Activated naive CD4-positive, alpha-beta T cell treated with anti-CD3 and anti-CD28 coated beads, Interleukin-2, amount 10 ng/mL, durations not matched to agents 7 days and 5 days (primary cell): ENCODE results near the gene GNAS.
"Not testable (repeated sequence)": the region's sequence is repeated elsewhere in the genome, so short reads cannot be mapped to it uniquely, and the experiment has no call there.

Source experiments
- CTCF ChIA-PET: fragments of 350-600 bp; sonication (Branson Sonifier 250); formaldehyde crosslinking; loops from one replicate; lab custom pipeline; 2021; ENCODE audit warnings: antibody characterized with exemption; lab: Charles Lee
- DNase-seq: peaks from one replicate; pipeline ENCODE4 v3.0.0-alpha.2; 2020
- H3K27ac Mint-ChIP-seq: one replicate; pipeline ENCODE4 v1.8.0; 2021; ENCODE audit warnings: mild to moderate bottlenecking, moderate library complexity, mixed read lengths
- H3K27me3 Mint-ChIP-seq: one replicate; pipeline ENCODE4 v1.8.0; 2021; ENCODE audit warnings: mild to moderate bottlenecking, mixed read lengths
- H3K36me3 Mint-ChIP-seq: one replicate; pipeline ENCODE4 v1.8.0; 2021; ENCODE audit warnings: mixed read lengths
- H3K4me1 Mint-ChIP-seq: one replicate; pipeline ENCODE4 v1.8.0; 2021; ENCODE audit warnings: mixed read lengths
- H3K4me3 Mint-ChIP-seq: one replicate; pipeline ENCODE4 v1.8.0; 2021; ENCODE audit warnings: mild to moderate bottlenecking, moderate library complexity, mixed read lengths
- H3K9me3 Mint-ChIP-seq: one replicate; pipeline ENCODE4 v1.8.0; 2021; ENCODE audit warnings: mixed read lengths

GNAS gene

GRCh38 chr20:58819921-58820320 is 32.6 kb upstream of the GNAS start:
- Mint-ChIP-seq H3K27ac (no peak overlapping the region), H3K4me1 (peaks cover 5% of the 10 kb centered on the region), H3K27me3 (peaks cover 30% of the 10 kb centered on the region), H3K9me3 (no peaks in the 10 kb centered on the region), H3K4me3 (no peak overlapping the region), H3K36me3 (no peaks in the 10 kb centered on the region)
- DNase-seq, result no peak
- CTCF ChIA-PET, result no interaction called here

- peaks cover 25% of the 10 kb centered on the region for H3K27me3 Mint-ChIP-seq
- CTCF ChIA-PET, result interaction anchor here (1.0 kb wide), 1 partner anchor 14 kb away, joined by 3 read pairs; no protein-coding TSS in a partner anchor
- not testable (repeated sequence) for H3K9me3 Mint-ChIP-seq, H3K4me1 Mint-ChIP-seq, H3K36me3 Mint-ChIP-seq, H3K27ac Mint-ChIP-seq, H3K4me3 Mint-ChIP-seq, DNase-seq
Measured at GRCh38 chr20:58820515-58820914, 32.0 kb upstream of the GNAS start.

DNA sequence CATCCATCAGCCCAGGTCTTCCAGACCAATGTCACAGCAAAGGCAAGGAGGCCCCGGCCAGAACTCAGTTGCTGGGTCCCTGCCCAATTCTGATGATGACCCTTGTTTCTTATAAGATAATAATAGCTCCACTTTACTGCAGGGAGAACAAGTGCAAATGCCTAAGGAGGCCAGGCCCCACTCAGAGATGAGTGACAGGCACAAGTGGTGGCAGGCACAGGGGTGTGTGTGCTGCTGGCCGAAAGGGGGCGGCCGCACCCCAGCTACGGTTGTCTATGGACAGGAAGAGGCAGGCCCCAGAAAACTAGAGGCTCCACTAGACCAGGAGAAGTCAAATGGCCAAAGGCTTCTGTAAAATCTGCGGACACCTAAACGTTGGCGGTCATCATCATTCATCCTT is 30.4 kb upstream of the GNAS start:
- Mint-ChIP-seq H3K4me1 (peaks cover 5% of the 10 kb centered on the region), H3K4me3 (no peak overlapping the region), H3K36me3 (no peaks in the 10 kb centered on the region), H3K27ac (no peak overlapping the region), H3K9me3 (no peaks in the 10 kb centered on the region), H3K27me3 (peaks cover 17% of the 10 kb centered on the region)
- CTCF ChIA-PET, result no interaction called here
- no peak for DNase-seq

GRCh38 chr20:58822748-58823730 is 29.5 kb upstream of the GNAS start:
- no peak for DNase-seq
- Mint-ChIP-seq H3K36me3 (no peaks in the 10 kb centered on the region), H3K9me3 (no peaks in the 10 kb centered on the region), H3K27ac (peak overlapping the region; percentile 33), H3K27me3 (peaks cover 12% of the 10 kb centered on the region), H3K4me1 (peaks cover 5% of the 10 kb centered on the region), H3K4me3 (no peak overlapping the region)
- CTCF ChIA-PET, result no interaction called here

DNA sequence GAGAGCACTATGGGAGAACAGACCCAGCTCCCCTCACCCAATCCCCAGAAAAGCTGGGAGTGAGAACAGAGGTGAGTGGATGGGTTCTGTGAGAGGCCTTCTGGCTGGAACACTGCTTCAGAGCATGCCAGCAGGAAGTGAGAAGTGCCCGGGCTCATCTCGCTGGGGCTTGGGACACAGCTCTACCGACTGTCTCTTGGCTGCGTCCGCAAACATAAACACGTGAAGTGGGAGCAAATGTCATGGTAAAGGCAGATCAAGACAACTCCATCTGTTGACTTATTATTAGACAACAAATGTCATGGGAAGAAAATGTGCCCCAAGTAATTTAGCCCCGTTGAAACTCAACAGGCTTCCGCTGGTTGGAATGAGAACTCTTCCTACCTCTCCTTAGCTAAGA is 27.7 kb upstream of the GNAS start:
- no peaks in the 10 kb centered on the region for H3K4me1 Mint-ChIP-seq
- H3K27me3 Mint-ChIP-seq, result peaks cover 5% of the 10 kb centered on the region
- H3K27ac Mint-ChIP-seq, result no peak overlapping the region
- no peaks in the 10 kb centered on the region for H3K9me3 Mint-ChIP-seq
- H3K4me3 Mint-ChIP-seq, result no peak overlapping the region
- CTCF ChIA-PET, result no interaction called here
- no peak for DNase-seq
- H3K36me3 Mint-ChIP-seq, result peaks cover 4% of the 10 kb centered on the region

GRCh38 chr20:58825450-58825849 is 27.1 kb upstream of the GNAS start:
- no peak overlapping the region for H3K27ac Mint-ChIP-seq
- H3K36me3 Mint-ChIP-seq, result peaks cover 4% of the 10 kb centered on the region
- no peak overlapping the region for H3K4me3 Mint-ChIP-seq
- no peaks in the 10 kb centered on the region for H3K9me3 Mint-ChIP-seq
- no peak for DNase-seq
- H3K4me1 Mint-ChIP-seq, result no peaks in the 10 kb centered on the region
- H3K27me3 Mint-ChIP-seq, result peaks cover 5% of the 10 kb centered on the region
- CTCF ChIA-PET, result no interaction called here

DNA sequence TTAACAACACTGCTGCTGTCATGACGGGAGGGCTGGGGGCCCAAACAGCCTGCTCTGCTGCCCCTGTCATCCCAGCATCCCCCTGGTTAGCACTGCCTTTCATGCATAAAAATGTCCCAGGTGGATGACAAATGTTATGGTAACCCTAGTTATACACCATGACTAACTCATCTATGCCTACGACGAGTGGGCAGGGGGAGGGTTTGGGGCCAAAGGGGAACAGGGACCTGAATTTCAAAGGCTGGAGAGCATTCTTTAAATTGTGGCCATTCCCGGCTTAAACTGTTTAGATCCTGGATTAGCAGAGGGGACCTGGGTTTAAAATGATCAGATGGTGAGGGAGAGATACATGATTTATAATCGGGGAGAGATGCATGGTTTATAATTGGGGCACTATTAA is 26.2 kb upstream of the GNAS start:
- CTCF ChIA-PET, result no interaction called here
- Mint-ChIP-seq H3K36me3 (peaks cover 7% of the 10 kb centered on the region), H3K27ac (no peak overlapping the region), H3K9me3 (peaks cover 4% of the 10 kb centered on the region), H3K27me3 (peaks cover under 1% of the 10 kb centered on the region), H3K4me1 (no peaks in the 10 kb centered on the region), H3K4me3 (no peak overlapping the region)
- DNase-seq, result no peak

- Mint-ChIP-seq H3K27ac (no peak overlapping the region), H3K4me3 (no peak overlapping the region), H3K36me3 (peaks cover 7% of the 10 kb centered on the region), H3K9me3 (peaks cover 4% of the 10 kb centered on the region), H3K4me1 (no peaks in the 10 kb centered on the region), H3K27me3 (peaks cover 12% of the 10 kb centered on the region)
- no peak for DNase-seq
- CTCF ChIA-PET, result interaction anchor here (1.7 kb wide), 1 partner anchor 180 kb away, joined by 3 read pairs; no protein-coding TSS in a partner anchor
Measured at GRCh38 chr20:58828136-58828535, 24.4 kb upstream of the GNAS start.

- H3K27me3 Mint-ChIP-seq, result peaks cover 17% of the 10 kb centered on the region
- not testable (repeated sequence) for H3K9me3 Mint-ChIP-seq, DNase-seq, H3K4me1 Mint-ChIP-seq, H3K36me3 Mint-ChIP-seq, H3K4me3 Mint-ChIP-seq, H3K27ac Mint-ChIP-seq
- CTCF ChIA-PET, result interaction anchor here (0.5 to 1.7 kb wide), 2 partner anchors 181 to 270 kb away, joined by 3 read pairs; no protein-coding TSS in a partner anchor
Measured at GRCh38 chr20:58828804-58829203, 23.7 kb upstream of the GNAS start.

- Mint-ChIP-seq H3K27ac (no peak overlapping the region), H3K9me3 (peaks cover 4% of the 10 kb centered on the region), H3K4me3 (no peak overlapping the region), H3K36me3 (peaks cover 8% of the 10 kb centered on the region), H3K4me1 (no peaks in the 10 kb centered on the region), H3K27me3 (peaks cover 24% of the 10 kb centered on the region)
- CTCF ChIA-PET, result interaction anchor here (0.5 to 1.7 kb wide), 2 partner anchors 182 to 270 kb away, joined by 3 read pairs; no protein-coding TSS in a partner anchor
- DNase-seq, result no peak
Measured at GRCh38 chr20:58829531-58829941, 23.0 kb upstream of the GNAS start.

DNA sequence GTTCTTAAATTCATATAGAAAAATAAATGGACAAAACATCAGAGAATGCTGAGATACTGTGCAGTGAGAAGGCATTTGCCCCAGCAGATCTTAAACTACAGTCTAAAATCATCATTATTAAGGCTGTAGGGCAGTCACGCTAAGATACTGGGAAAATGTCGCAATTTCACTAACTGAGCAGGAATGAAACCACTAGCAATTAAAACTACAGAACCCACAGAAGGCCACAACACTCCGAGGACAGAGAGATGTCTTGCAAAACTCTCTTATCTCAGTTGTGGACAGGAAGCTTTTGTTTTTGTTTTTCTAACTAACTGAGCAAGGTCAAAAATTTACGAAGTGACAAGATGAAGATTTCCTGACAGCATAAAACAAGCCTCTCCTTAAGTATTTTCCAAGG is 20.1 kb upstream of the GNAS start:
- Mint-ChIP-seq H3K27me3 (peaks cover 35% of the 10 kb centered on the region), H3K27ac (no peak overlapping the region), H3K36me3 (peaks cover 8% of the 10 kb centered on the region), H3K9me3 (peaks cover 4% of the 10 kb centered on the region), H3K4me3 (no peak overlapping the region), H3K4me1 (peaks cover 2% of the 10 kb centered on the region)
- CTCF ChIA-PET, result no interaction called here
- DNase-seq, result no peak

GRCh38 chr20:58833921-58834320 is 18.6 kb upstream of the GNAS start:
- CTCF ChIA-PET, result interaction anchor here (0.8 to 0.9 kb wide), 2 partner anchors 187 to 352 kb away, joined by 3 to 4 read pairs; no protein-coding TSS in a partner anchor
- H3K36me3 Mint-ChIP-seq, result peaks cover 8% of the 10 kb centered on the region

GRCh38 chr20:58835231-58835630 is 17.3 kb upstream of the GNAS start:
- no peak overlapping the region for H3K4me3 Mint-ChIP-seq
- H3K27me3 Mint-ChIP-seq, result peaks cover 61% of the 10 kb centered on the region
- H3K36me3 Mint-ChIP-seq, result peaks cover 5% of the 10 kb centered on the region
- H3K9me3 Mint-ChIP-seq, result peaks cover 4% of the 10 kb centered on the region
- CTCF ChIA-PET, result interaction anchor here (0.9 kb wide), 1 partner anchor 14 kb away, joined by 3 read pairs; no protein-coding TSS in a partner anchor
- no peak overlapping the region for H3K27ac Mint-ChIP-seq
- H3K4me1 Mint-ChIP-seq, result peaks cover 17% of the 10 kb centered on the region
- DNase-seq, result no peak

More at GRCh38 chr20:58833921-58834320, 18.6 kb upstream of the GNAS start:
- H3K27me3 Mint-ChIP-seq, result peaks cover 48% of the 10 kb centered on the region
- H3K27ac Mint-ChIP-seq, result no peak overlapping the region
- DNase-seq, result no peak
- H3K4me3 Mint-ChIP-seq, result no peak overlapping the region
- peaks cover 4% of the 10 kb centered on the region for H3K9me3 Mint-ChIP-seq
- peaks cover 9% of the 10 kb centered on the region for H3K4me1 Mint-ChIP-seq

GRCh38 chr20:58836616-58837204 is 15.8 kb upstream of the GNAS start:
- CTCF ChIA-PET, result interaction anchor here (1.1 kb wide), 1 partner anchor 190 kb away, joined by 3 read pairs; no protein-coding TSS in a partner anchor
- Mint-ChIP-seq H3K27me3 (peaks cover 71% of the 10 kb centered on the region), H3K27ac (no peak overlapping the region)

More at GRCh38 chr20:58836616-58837204, 15.8 kb upstream of the GNAS start:
- Mint-ChIP-seq H3K9me3 (no peaks in the 10 kb centered on the region), H3K4me3 (no peak overlapping the region), H3K4me1 (peaks cover 21% of the 10 kb centered on the region), H3K36me3 (peaks cover 3% of the 10 kb centered on the region)
- no peak for DNase-seq
